HCT116 (cell line): Measurements from ENCODE around the gene MED28.

Experiments
- ATF3 ChIP-seq: IDR thresholded peaks from 2 replicates; pipeline ENCODE4 v1.6.1; 2012
- CTCF ChIP-seq, 3 experiments: fragments of 200-600 bp in 1 of 3; sonication (generic) in 1 of 3; IDR thresholded peaks in 2 of 3; conservative IDR thresholded peaks in 1 of 3; 2 replicates each; pipeline ENCODE4 v1.5.1; 2012 to 2017; ENCODE audit warnings: low read depth in 2 of 3, low read length in 2 of 3, antibody characterized with exemption in 1 of 3, borderline replicate concordance in 1 of 3, control low read depth in 1 of 3, mild to moderate bottlenecking in 1 of 3, mixed read lengths in 1 of 3, mixed run types in 1 of 3, moderate library complexity in 1 of 3; ENCODE audit not compliant: insufficient read depth in 1 of 3
- JUND ChIP-seq: IDR thresholded peaks from 2 replicates; pipeline ENCODE4 v1.6.1; 2012
- POLR2AphosphoS5 ChIP-seq: IDR thresholded peaks from 2 replicates; pipeline ENCODE4 v1.6.1; 2011; ENCODE audit warnings: mild to moderate bottlenecking, low read depth, low read length, moderate library complexity
- REST ChIP-seq: IDR thresholded peaks from 2 replicates; pipeline ENCODE4 v1.6.1; 2012; ENCODE audit warnings: low read depth
- ZNF274 ChIP-seq: fragments of 200-500 bp; sonication (Bioruptor generic); IDR thresholded peaks from 2 replicates; pipeline ENCODE4 v1.6.1; 2014; ENCODE audit warnings: mild to moderate bottlenecking, low read depth, low read length, inconsistent platforms
- TF ChIP-seq, protein P1 (sequence below): IDR thresholded peaks from 2 replicates; pipeline ENCODE4 v1.6.1; 2011; ENCODE audit warnings: mild to moderate bottlenecking, low read length, moderate library complexity; ENCODE audit not compliant: insufficient replicate concordance; ENCODE audit errors: extremely low read depth

DNA sequence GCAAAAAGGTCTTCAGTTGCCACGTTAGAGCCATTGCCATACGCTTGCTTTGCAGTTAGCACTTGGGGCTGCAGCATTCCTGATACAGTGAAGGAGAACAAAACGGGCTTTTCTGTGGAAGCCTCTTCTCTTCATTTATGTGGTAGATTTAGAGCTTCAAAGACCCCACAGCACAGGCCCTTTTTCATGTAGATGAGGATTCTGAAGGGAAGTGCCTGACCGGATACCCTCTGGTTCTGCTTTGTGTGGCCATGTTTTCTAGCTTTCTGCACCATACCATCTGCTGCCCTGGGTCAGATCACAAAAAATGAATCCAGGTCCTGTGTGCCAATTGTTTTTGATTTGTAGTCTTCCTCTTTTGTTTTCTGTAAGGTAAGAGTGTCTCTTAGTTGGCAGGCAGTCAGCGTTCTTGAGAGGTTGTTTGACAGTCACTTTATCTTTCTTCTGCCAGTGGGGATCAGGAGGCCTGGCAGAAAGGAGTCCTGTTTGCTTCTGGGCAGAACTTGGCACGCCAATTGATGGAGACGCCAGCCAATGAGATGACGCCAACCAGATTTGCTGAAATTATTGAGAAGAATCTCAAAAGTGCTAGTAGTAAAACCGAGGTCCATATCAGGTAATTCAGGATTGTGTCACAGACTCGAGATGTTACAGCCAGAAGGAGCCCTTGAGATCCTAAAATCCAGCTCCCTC is 29.8 kb upstream of the MED28 start:
- TF ChIP-seq, protein P1, sequence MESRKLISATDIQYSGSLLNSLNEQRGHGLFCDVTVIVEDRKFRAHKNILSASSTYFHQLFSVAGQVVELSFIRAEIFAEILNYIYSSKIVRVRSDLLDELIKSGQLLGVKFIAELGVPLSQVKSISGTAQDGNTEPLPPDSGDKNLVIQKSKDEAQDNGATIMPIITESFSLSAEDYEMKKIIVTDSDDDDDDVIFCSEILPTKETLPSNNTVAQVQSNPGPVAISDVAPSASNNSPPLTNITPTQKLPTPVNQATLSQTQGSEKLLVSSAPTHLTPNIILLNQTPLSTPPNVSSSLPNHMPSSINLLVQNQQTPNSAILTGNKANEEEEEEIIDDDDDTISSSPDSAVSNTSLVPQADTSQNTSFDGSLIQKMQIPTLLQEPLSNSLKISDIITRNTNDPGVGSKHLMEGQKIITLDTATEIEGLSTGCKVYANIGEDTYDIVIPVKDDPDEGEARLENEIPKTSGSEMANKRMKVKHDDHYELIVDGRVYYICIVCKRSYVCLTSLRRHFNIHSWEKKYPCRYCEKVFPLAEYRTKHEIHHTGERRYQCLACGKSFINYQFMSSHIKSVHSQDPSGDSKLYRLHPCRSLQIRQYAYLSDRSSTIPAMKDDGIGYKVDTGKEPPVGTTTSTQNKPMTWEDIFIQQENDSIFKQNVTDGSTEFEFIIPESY, result no peak
- TF ChIP-seq POLR2AphosphoS5, result no peak
- no peak for TF ChIP-seq REST
- TF ChIP-seq ZNF274, result no peak
- no peak for TF ChIP-seq ATF3
- no peak for TF ChIP-seq JUND
- TF ChIP-seq CTCF (IDR thresholded peaks at IDR 0.05 in 2 of 3, conservative IDR thresholded peaks at IDR 0.05 in 1 of 3; ENCODE audit: borderline replicate concordance in 1 of 3, insufficient read depth in 1 of 3, low read depth in 2 of 3, low read length in 2 of 3), result no peak
